Neuronal stem cell (in vitro differentiated cells): ENCODE results near the gene FOXI2.

Experiments used
- DNase-seq: peaks from one replicate; pipeline ENCODE4 v3.0.0-alpha.2; 2013; ENCODE audit warnings: low spot score
- H2AFZ ChIP-seq: one replicate; pipeline ENCODE4 v1.6.1; 2013; ENCODE audit warnings: mild to moderate bottlenecking, low read length, inconsistent platforms
- H2AK5ac ChIP-seq: 2 replicates; pipeline ENCODE4 v1.6.1; 2013; ENCODE audit warnings: low read depth, mild to moderate bottlenecking, inconsistent platforms, low read length, moderate library complexity, mixed read lengths
- H2BK120ac ChIP-seq: 2 replicates; pipeline ENCODE4 v1.6.1; 2013; ENCODE audit warnings: low read depth, mild to moderate bottlenecking, inconsistent platforms, low read length, moderate library complexity, mixed read lengths
- H2BK12ac ChIP-seq: one replicate; pipeline ENCODE4 v1.6.1; 2013; ENCODE audit warnings: low read length, inconsistent platforms
- H2BK15ac ChIP-seq: 2 replicates; pipeline ENCODE4 v1.6.1; 2013; ENCODE audit warnings: mild to moderate bottlenecking, low read length, inconsistent platforms, mixed read lengths
- H2BK5ac ChIP-seq: one replicate; pipeline ENCODE4 v1.6.1; 2013; ENCODE audit warnings: inconsistent platforms, mild to moderate bottlenecking, low read length, moderate library complexity
- H3K14ac ChIP-seq: one replicate; pipeline ENCODE4 v1.6.1; 2013; ENCODE audit warnings: low read length, inconsistent platforms
- H3K18ac ChIP-seq: 2 replicates; pipeline ENCODE4 v1.6.1; 2013; ENCODE audit warnings: low read length, inconsistent platforms
- H3K23ac ChIP-seq: 2 replicates; pipeline ENCODE4 v1.6.1; 2013; ENCODE audit warnings: low read depth, mild to moderate bottlenecking, mixed read lengths, low read length, inconsistent platforms; ENCODE audit not compliant: poor library complexity
- H3K27ac ChIP-seq: replicated peaks from 3 replicates; pipeline ENCODE4 v1.5.1; 2013; ENCODE audit warnings: low read length, inconsistent platforms
- H3K27me3 ChIP-seq, 3 experiments: 2 replicates each; pipeline ENCODE4 v1.6.1; 2013; ENCODE audit warnings: low read length in 3 of 3, mild to moderate bottlenecking in 2 of 3, inconsistent platforms in 1 of 3, low read depth in 1 of 3, mixed read lengths in 1 of 3, moderate library complexity in 1 of 3; ENCODE audit not compliant: control insufficient read depth in 3 of 3, insufficient read depth in 3 of 3
- H3K36me3 ChIP-seq, 2 donors: replicated peaks in 1 of 2; 2 replicates each; pipeline ENCODE4 v1.6.1; 2013; ENCODE audit warnings: low read length in 2 of 2; ENCODE audit not compliant: control insufficient read depth in 2 of 2, insufficient read depth in 2 of 2
- H3K4ac ChIP-seq: 2 replicates; pipeline ENCODE4 v1.6.1; 2013; ENCODE audit warnings: inconsistent platforms, mild to moderate bottlenecking, low read length, moderate library complexity
- H3K4me1 ChIP-seq, 2 donors: 1 replicate in 1 of 2; 2 replicates in 1 of 2; pipeline ENCODE4 v1.6.1; 2013; ENCODE audit warnings: low read length in 2 of 2, low read depth in 1 of 2; ENCODE audit not compliant: control insufficient read depth in 2 of 2, insufficient read depth in 1 of 2
- H3K4me2 ChIP-seq: one replicate; pipeline ENCODE4 v1.6.1; 2013; ENCODE audit warnings: mild to moderate bottlenecking, low read length, inconsistent platforms; ENCODE audit not compliant: insufficient read depth, poor library complexity, severe bottlenecking
- H3K4me3 ChIP-seq, 2 donors: 2 replicates each; pipeline ENCODE4 v1.5.1; 2013; ENCODE audit warnings: low read length in 2 of 2, mild to moderate bottlenecking in 2 of 2, inconsistent platforms in 1 of 2, moderate library complexity in 1 of 2
- H3K79me1 ChIP-seq: one replicate; pipeline ENCODE4 v1.6.1; 2013; ENCODE audit warnings: low read depth, mild to moderate bottlenecking, inconsistent platforms, low read length, moderate library complexity
- H3K9ac ChIP-seq: one replicate; pipeline ENCODE4 v1.6.1; 2013; ENCODE audit warnings: mild to moderate bottlenecking, low read depth, low read length, inconsistent platforms; ENCODE audit not compliant: poor library complexity
- H3K9me3 ChIP-seq, 2 donors: replicated peaks in 1 of 2; 2 replicates each; pipeline versions ENCODE3 to v1.6.1; 2013; ENCODE audit warnings: low read length in 2 of 2, mild to moderate bottlenecking in 2 of 2, inconsistent platforms in 1 of 2, low read depth in 1 of 2, mixed read lengths in 1 of 2, moderate library complexity in 1 of 2; ENCODE audit not compliant: control insufficient read depth in 2 of 2, insufficient read depth in 1 of 2
- H4K8ac ChIP-seq: one replicate; pipeline ENCODE4 v1.6.1; 2013; ENCODE audit warnings: low read depth, mild to moderate bottlenecking, inconsistent platforms, low read length, moderate library complexity
- H4K91ac ChIP-seq: one replicate; pipeline ENCODE4 v1.6.1; 2013; ENCODE audit warnings: low read length, low read depth, mild to moderate bottlenecking, inconsistent platforms; ENCODE audit not compliant: poor library complexity
- WGBS, 2 donors: extraction: QIAGEN DNeasy Blood & Tissue Kit; methylation state at CpG; one replicate each; pipeline ENCODE4 v1.1.7; 2013; ENCODE audit warnings: missing lambda C conversion rate in 2 of 2, mixed read lengths in 1 of 2; ENCODE audit not compliant: insufficient read length in 2 of 2, insufficient replicate concordance in 1 of 2; ENCODE audit errors: extremely low coverage in 2 of 2; 5-methylcytosine and 5-hydroxymethylcytosine counted together

The FOXI2 gene

GRCh38 chr10:127695431-127695830, 41.6 kb upstream of the FOXI2 start:
- Histone ChIP-seq H2BK12ac (no peak overlapping the region), H2AK5ac (no peak overlapping the region), H3K4me1 (no peaks in the 10 kb centered on the region), H3K4me3 (no peak overlapping the region), H3K9me3 (no peaks in the 10 kb centered on the region), H4K91ac (no peak overlapping the region), H2BK5ac (no peak overlapping the region), H3K4ac (no peak overlapping the region), H3K14ac (no peak overlapping the region), H3K79me1 (no peaks in the 10 kb centered on the region), H2BK15ac (no peak overlapping the region), H3K27me3 (peaks cover 0 to 2% (median 0%) of the 10 kb centered on the region in 3 experiments), H2BK120ac (no peak overlapping the region), H4K8ac (no peak overlapping the region), H3K23ac (no peak overlapping the region), H3K9ac (no peak overlapping the region), H3K27ac (no peak overlapping the region), H3K4me2 (no peak overlapping the region), H3K18ac (no peak overlapping the region), H2AFZ (no peak overlapping the region), H3K36me3 (no peaks in the 10 kb centered on the region)
- no CpG with 5 or more reads among the region's 4 CpGs for WGBS, 2 donors
- DNase-seq = no peak

GRCh38 chr10:127698886-127699285, 38.1 kb upstream of the FOXI2 start:
- no peak overlapping the region for H3K14ac ChIP-seq
- WGBS, 2 donors = no CpG with 5 or more reads among the region's 6 CpGs

GRCh38 chr10:127699311-127699710, 37.7 kb upstream of the FOXI2 start:
- no peak overlapping the region for H3K4ac ChIP-seq
- H2BK15ac ChIP-seq = no peak overlapping the region
- no peaks in the 10 kb centered on the region for H3K9me3 ChIP-seq
- no peak overlapping the region for H2BK120ac ChIP-seq
- H4K91ac ChIP-seq = no peak overlapping the region
- no peak overlapping the region for H4K8ac ChIP-seq
- H3K36me3 ChIP-seq = no peaks in the 10 kb centered on the region
- no peak overlapping the region for H3K23ac ChIP-seq
- no peaks in the 10 kb centered on the region for H3K27me3 ChIP-seq
- H3K9ac ChIP-seq = no peak overlapping the region
- no peak overlapping the region for H3K27ac ChIP-seq
- no peak overlapping the region for H3K4me3 ChIP-seq
- no peaks in the 10 kb centered on the region for H3K4me1 ChIP-seq
- H3K18ac ChIP-seq = no peak overlapping the region
- H3K79me1 ChIP-seq = no peaks in the 10 kb centered on the region
- H2BK12ac ChIP-seq = no peak overlapping the region
- no peak for DNase-seq
- no peak overlapping the region for H2AFZ ChIP-seq
- H3K14ac ChIP-seq = no peak overlapping the region
- H2AK5ac ChIP-seq = no peak overlapping the region
- no peak overlapping the region for H3K4me2 ChIP-seq
- WGBS, 2 donors = no CpG with 5 or more reads among the region's 8 CpGs
- H2BK5ac ChIP-seq = no peak overlapping the region

More at GRCh38 chr10:127698886-127699285, 38.1 kb upstream of the FOXI2 start:
- H2BK12ac ChIP-seq = no peak overlapping the region
- H2AFZ ChIP-seq = no peak overlapping the region
- H4K91ac ChIP-seq = no peak overlapping the region
- no peaks in the 10 kb centered on the region for H3K4me1 ChIP-seq
- no peaks in the 10 kb centered on the region for H3K36me3 ChIP-seq
- no peak overlapping the region for H3K23ac ChIP-seq
- no peak overlapping the region for H2AK5ac ChIP-seq
- no peak overlapping the region for H2BK120ac ChIP-seq
- H2BK5ac ChIP-seq = no peak overlapping the region
- no peak overlapping the region for H3K27ac ChIP-seq
- no peak overlapping the region for H3K9ac ChIP-seq
- H2BK15ac ChIP-seq = no peak overlapping the region
- no peak overlapping the region for H4K8ac ChIP-seq
- H3K27me3 ChIP-seq = no peaks in the 10 kb centered on the region
- no peak overlapping the region for H3K4me3 ChIP-seq
- H3K4me2 ChIP-seq = no peak overlapping the region
- H3K18ac ChIP-seq = no peak overlapping the region
- no peaks in the 10 kb centered on the region for H3K9me3 ChIP-seq
- H3K79me1 ChIP-seq = no peaks in the 10 kb centered on the region
- no peak overlapping the region for H3K4ac ChIP-seq
- DNase-seq = no peak

DNA sequence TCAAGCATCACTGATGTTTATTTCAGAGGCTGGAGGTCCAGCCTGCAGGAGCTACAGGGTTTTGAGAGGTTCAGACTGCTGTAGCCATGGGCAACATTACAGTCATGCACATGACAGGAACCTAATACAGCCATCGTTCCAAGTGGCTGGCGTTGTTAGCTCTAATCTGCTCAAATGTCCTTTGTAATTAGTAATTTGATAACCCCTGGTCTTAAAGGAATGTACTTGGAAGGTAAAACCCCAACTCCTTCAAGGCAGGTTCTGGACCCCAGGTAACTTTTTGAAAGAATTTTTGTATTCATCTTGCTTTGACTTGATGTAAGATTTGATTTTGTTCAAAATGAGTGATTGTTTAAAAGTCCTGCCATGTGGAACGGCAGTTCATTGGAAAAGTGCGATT, 34.7 kb upstream of the FOXI2 start:
- H3K79me1 ChIP-seq = no peaks in the 10 kb centered on the region
- H2BK12ac ChIP-seq = no peak overlapping the region
- H3K9me3 ChIP-seq = no peaks in the 10 kb centered on the region
- no peaks in the 10 kb centered on the region for H3K36me3 ChIP-seq
- H4K91ac ChIP-seq = no peak overlapping the region
- no peak overlapping the region for H3K4me2 ChIP-seq
- no peak overlapping the region for H3K23ac ChIP-seq
- H2BK5ac ChIP-seq = no peak overlapping the region
- H3K4me3 ChIP-seq = no peak overlapping the region
- no peak overlapping the region for H3K14ac ChIP-seq
- H3K9ac ChIP-seq = no peak overlapping the region
- H3K4me1 ChIP-seq = no peaks in the 10 kb centered on the region
- no peak overlapping the region for H3K27ac ChIP-seq
- H3K4ac ChIP-seq = no peak overlapping the region
- H2BK15ac ChIP-seq = no peak overlapping the region
- H2BK120ac ChIP-seq = no peak overlapping the region
- H3K27me3 ChIP-seq = no peaks in the 10 kb centered on the region
- no peak overlapping the region for H2AFZ ChIP-seq
- no peak overlapping the region for H2AK5ac ChIP-seq
- no peak overlapping the region for H3K18ac ChIP-seq
- WGBS, 2 donors = no CpG with 5 or more reads among the region's 4 CpGs
- DNase-seq = no peak
- no peak overlapping the region for H4K8ac ChIP-seq
